GM12864 (cell line): ENCODE measurements around the gene KREMEN1.

ENCODE experiments used
- DNase-seq: peaks from one replicate; pipeline ENCODE4 v3.0.0-alpha.2; 2011; ENCODE audit warnings: low read depth
- H3K4me3 ChIP-seq: 2 replicates; pipeline ENCODE4 v1.5.1; 2011; ENCODE audit warnings: mild to moderate bottlenecking, low read depth, low read length, control low read depth
- CTCF ChIP-seq: IDR thresholded peaks from 2 replicates; pipeline ENCODE4 v1.5.1; 2011; ENCODE audit warnings: low read depth, mild to moderate bottlenecking, moderate library complexity, low read length, control low read depth, inconsistent platforms; ENCODE audit errors: missing control alignments

Gene KREMEN1

GRCh38 chr22:29197096-29197495 lies 124.3 kb downstream of the KREMEN1 start:
- no peak for TF ChIP-seq CTCF
- no peak overlapping the region for H3K4me3 ChIP-seq
- DNase-seq = no peak

GRCh38 chr22:29198240-29198639 lies 125.4 kb downstream of the KREMEN1 start:
- no peak for TF ChIP-seq CTCF
- no peak for DNase-seq
- no peak overlapping the region for H3K4me3 ChIP-seq

GRCh38 chr22:29199702-29200400 lies 127.0 kb downstream of the KREMEN1 start:
- no peak for DNase-seq
- H3K4me3 ChIP-seq = no peak overlapping the region
- TF ChIP-seq CTCF = no peak

- no peak overlapping the region for H3K4me3 ChIP-seq
- DNase-seq = no peak
- TF ChIP-seq CTCF = no peak
Observed at GRCh38 chr22:29200901-29201300, 128.1 kb downstream of the KREMEN1 start.

GRCh38 chr22:29201782-29202181 lies 128.9 kb downstream of the KREMEN1 start:
- DNase-seq = no peak
- H3K4me3 ChIP-seq = no peak overlapping the region
- no peak for TF ChIP-seq CTCF

- TF ChIP-seq CTCF = peak; percentile 60
- DNase-seq = peak; percentile 87
- no peak overlapping the region for H3K4me3 ChIP-seq
Observed at GRCh38 chr22:29202212-29203192, 129.7 kb downstream of the KREMEN1 start.
